DND-41 (cell line): ENCODE measurements around the gene FAM53B.

Experiments
- EZH2 ChIP-seq: IDR thresholded peaks from 3 replicates; pipeline ENCODE4 v1.6.1; 2012; ENCODE audit warnings: borderline replicate concordance, low read depth, mild to moderate bottlenecking, moderate library complexity, low read length, inconsistent platforms; ENCODE audit not compliant: severe bottlenecking
- TF ChIP-seq, protein P1 (sequence below): IDR thresholded peaks from 2 replicates; pipeline ENCODE4 v1.5.1; 2012; ENCODE audit warnings: borderline replicate concordance, low read length, moderate library complexity, mild to moderate bottlenecking; ENCODE audit not compliant: poor library complexity, severe bottlenecking; ENCODE audit errors: extremely low read depth

DNA sequence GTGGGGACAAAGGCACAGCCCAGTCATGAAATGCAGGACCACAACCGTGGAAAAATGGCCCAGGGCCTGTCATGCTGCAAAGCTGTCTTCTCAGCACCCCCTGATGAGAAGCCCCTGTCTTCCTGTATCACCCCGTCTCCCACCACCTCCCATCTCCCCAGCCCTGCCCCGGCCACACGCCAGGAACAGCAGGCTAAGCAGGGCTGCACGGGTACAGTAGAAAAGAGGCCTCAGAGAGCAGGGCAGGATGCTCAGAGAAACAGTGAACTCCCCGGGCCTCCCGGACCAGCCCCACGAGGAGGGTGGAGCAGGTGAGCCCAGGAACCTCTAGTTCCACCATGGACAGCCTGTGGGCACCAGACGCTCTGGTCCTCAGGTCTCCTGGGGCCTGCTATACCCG, 77.7 kb downstream of the FAM53B start:
- TF ChIP-seq, protein P1, sequence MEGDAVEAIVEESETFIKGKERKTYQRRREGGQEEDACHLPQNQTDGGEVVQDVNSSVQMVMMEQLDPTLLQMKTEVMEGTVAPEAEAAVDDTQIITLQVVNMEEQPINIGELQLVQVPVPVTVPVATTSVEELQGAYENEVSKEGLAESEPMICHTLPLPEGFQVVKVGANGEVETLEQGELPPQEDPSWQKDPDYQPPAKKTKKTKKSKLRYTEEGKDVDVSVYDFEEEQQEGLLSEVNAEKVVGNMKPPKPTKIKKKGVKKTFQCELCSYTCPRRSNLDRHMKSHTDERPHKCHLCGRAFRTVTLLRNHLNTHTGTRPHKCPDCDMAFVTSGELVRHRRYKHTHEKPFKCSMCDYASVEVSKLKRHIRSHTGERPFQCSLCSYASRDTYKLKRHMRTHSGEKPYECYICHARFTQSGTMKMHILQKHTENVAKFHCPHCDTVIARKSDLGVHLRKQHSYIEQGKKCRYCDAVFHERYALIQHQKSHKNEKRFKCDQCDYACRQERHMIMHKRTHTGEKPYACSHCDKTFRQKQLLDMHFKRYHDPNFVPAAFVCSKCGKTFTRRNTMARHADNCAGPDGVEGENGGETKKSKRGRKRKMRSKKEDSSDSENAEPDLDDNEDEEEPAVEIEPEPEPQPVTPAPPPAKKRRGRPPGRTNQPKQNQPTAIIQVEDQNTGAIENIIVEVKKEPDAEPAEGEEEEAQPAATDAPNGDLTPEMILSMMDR = no peak
- no peak for TF ChIP-seq EZH2
